Liver (tissue), 9 donors: ENCODE measurements around the gene BDKRB2. TPM values are rescaled to one million over a fixed set of nuclear protein-coding genes. Genes with fewer than 3 reads are reported as not detected.

Source experiments
- DNase-seq: peaks from one replicate; pipeline ENCODE4 v3.0.0-alpha.2; 2017; ENCODE audit warnings: low spot score
- H3K27ac ChIP-seq, 2 donors: one replicate each; pipeline ENCODE4 v1.7.0; 2013; ENCODE audit warnings: inconsistent platforms in 2 of 2, low read length in 2 of 2, control low read depth in 1 of 2, low read depth in 1 of 2, mild to moderate bottlenecking in 1 of 2
- H3K27me3 ChIP-seq, 4 donors: one replicate each; pipeline versions ENCODE4 v1.6.1 to v1.7.0; 2013; ENCODE audit warnings: low read length in 3 of 4, inconsistent platforms in 1 of 4, mild to moderate bottlenecking in 1 of 4, moderate library complexity in 1 of 4; ENCODE audit not compliant: control insufficient read depth in 4 of 4, insufficient read depth in 4 of 4
- H3K36me3 ChIP-seq, 4 donors: one replicate each; pipeline versions ENCODE4 v1.6.1 to v1.7.0; 2013; ENCODE audit warnings: low read length in 3 of 4, mild to moderate bottlenecking in 3 of 4, low read depth in 1 of 4, moderate library complexity in 1 of 4; ENCODE audit not compliant: control insufficient read depth in 4 of 4, insufficient read depth in 3 of 4
- H3K4me1 ChIP-seq, 4 donors: one replicate each; pipeline versions ENCODE4 v1.6.1 to v1.7.0; 2013; ENCODE audit warnings: low read length in 3 of 4, mild to moderate bottlenecking in 3 of 4, moderate library complexity in 1 of 4; ENCODE audit not compliant: control insufficient read depth in 4 of 4, insufficient read depth in 4 of 4
- H3K4me3 ChIP-seq, 3 donors: one replicate each; pipeline versions ENCODE4 v1.6.1 to v1.7.0; 2013; ENCODE audit warnings: low read length in 3 of 3, control low read depth in 1 of 3, low read depth in 1 of 3, mild to moderate bottlenecking in 1 of 3
- H3K9ac ChIP-seq, 2 donors: one replicate each; pipeline ENCODE4 v1.7.0; 2013; ENCODE audit warnings: low read length in 2 of 2, mild to moderate bottlenecking in 2 of 2, moderate library complexity in 2 of 2, control low read depth in 1 of 2, low read depth in 1 of 2
- H3K9me3 ChIP-seq, 4 donors: one replicate each; pipeline versions ENCODE4 v1.6.1 to v1.7.0; 2013; ENCODE audit warnings: low read length in 3 of 4; ENCODE audit not compliant: control insufficient read depth in 4 of 4
- ATF3 ChIP-seq: IDR thresholded peaks from 2 replicates; pipeline ENCODE4 v1.6.1; 2016; ENCODE audit warnings: antibody characterized with exemption
- EGR1 ChIP-seq, 2 donors: IDR thresholded peaks; 2 replicates each; pipeline ENCODE4 v1.6.1; 2016 to 2018; ENCODE audit warnings: antibody characterized with exemption in 2 of 2, low read depth in 2 of 2
- FOXA1 ChIP-seq: IDR thresholded peaks from 2 replicates; pipeline ENCODE4 v1.6.1; 2016; ENCODE audit warnings: antibody characterized with exemption
- FOXA2 ChIP-seq: IDR thresholded peaks from 2 replicates; pipeline ENCODE4 v1.6.1; 2016; ENCODE audit warnings: antibody characterized with exemption
- HNF4A ChIP-seq, 2 donors: conservative IDR thresholded peaks; 2 replicates each; pipeline ENCODE4 v1.6.1; 2016; ENCODE audit warnings: antibody characterized with exemption in 2 of 2, mild to moderate bottlenecking in 2 of 2
- JUND ChIP-seq, 2 donors: IDR thresholded peaks; 2 replicates each; pipeline ENCODE4 v1.6.1; 2016; ENCODE audit warnings: antibody characterized with exemption in 2 of 2
- MAX ChIP-seq: IDR thresholded peaks from 2 replicates; pipeline ENCODE4 v1.6.1; 2016; ENCODE audit warnings: antibody characterized with exemption
- NR2F2 ChIP-seq: IDR thresholded peaks from 2 replicates; pipeline ENCODE4 v1.6.1; 2016; ENCODE audit warnings: antibody characterized with exemption
- RAD21 ChIP-seq, 2 donors: IDR thresholded peaks; 2 replicates each; pipeline ENCODE4 v1.6.1; 2016; ENCODE audit warnings: antibody characterized with exemption in 2 of 2, mild to moderate bottlenecking in 2 of 2
- REST ChIP-seq: IDR thresholded peaks from 2 replicates; pipeline ENCODE4 v1.6.1; 2016; ENCODE audit warnings: antibody characterized with exemption, mild to moderate bottlenecking
- RXRA ChIP-seq, 2 donors: IDR thresholded peaks; 2 replicates each; pipeline ENCODE4 v1.6.1; 2017 to 2018; ENCODE audit warnings: antibody characterized with exemption in 2 of 2, mild to moderate bottlenecking in 1 of 2
- TAF1 ChIP-seq: conservative IDR thresholded peaks from 2 replicates; pipeline ENCODE4 v1.6.1; 2016; ENCODE audit warnings: antibody characterized with exemption, mild to moderate bottlenecking
- YY1 ChIP-seq: IDR thresholded peaks from 2 replicates; pipeline ENCODE4 v1.6.1; 2016; ENCODE audit warnings: antibody characterized with exemption, mild to moderate bottlenecking
- ZBTB33 ChIP-seq: IDR thresholded peaks from 2 replicates; pipeline ENCODE4 v1.6.1; 2016; ENCODE audit warnings: antibody characterized with exemption
- WGBS: extraction: QIAGEN DNeasy Blood & Tissue Kit; methylation state at CpG from one replicate; pipeline ENCODE4 v1.1.7; 2013; 5-methylcytosine and 5-hydroxymethylcytosine counted together
- polyA plus RNA-seq, 2 donors: library from polyadenylated mRNA; stranded (reverse) in 1 of 2; unstranded in 1 of 2; fragments of 200-250 nt in 1 of 2; fragments of >200 nt in 1 of 2; fragmentation: Nextera tagmentation in 1 of 2; extraction: Ambion mirVana in 1 of 2; gene quantifications; one replicate each; pipeline versions ENCODE4 v1.2.1 to v1.2.3, GENCODE V29; 2013 to 2015
- total RNA-seq, 2 donors: library from RNA; depleted of rRNA; stranded (reverse); fragments of >200 nt; gene quantifications; one replicate each; pipeline ENCODE4 v1.2.3, GENCODE V29; 2014
- donor health status: healthy.
- donor health status: healthy.
- donor health status: healthy.
- donor health status: healthy.
- donor health status: healthy.

The BDKRB2 gene
- total and polyA plus RNA-seq, 4 donors, result 0.10 to 0.25 (median 0.17) TPM

- no peak for DNase-seq
- no peaks in the 10 kb centered on the region for H3K36me3 ChIP-seq
- TF ChIP-seq YY1, result no peak
- TF ChIP-seq FOXA2, result no peak
- no peak for TF ChIP-seq EGR1 (IDR thresholded peaks at IDR 0.05; ENCODE audit: low read depth in 2 of 2)
- TF ChIP-seq RAD21 (IDR thresholded peaks at IDR 0.05), result no peak
- no peak for TF ChIP-seq ZBTB33
- no peak for TF ChIP-seq REST
- TF ChIP-seq ATF3, result no peak
- TF ChIP-seq NR2F2, result no peak
- TF ChIP-seq FOXA1, result no peak
- no peak overlapping the region for H3K9ac ChIP-seq
- no peak overlapping the region for H3K27ac ChIP-seq
- H3K9me3 ChIP-seq, result no peaks in the 10 kb centered on the region
- no peaks in the 10 kb centered on the region for H3K27me3 ChIP-seq
- no peak overlapping the region for H3K4me3 ChIP-seq
- WGBS, result 86% methylated on average over 11 of the region's 11 CpGs
- H3K4me1 ChIP-seq, result no peaks in the 10 kb centered on the region
These were observed 27.9 kb downstream of the BDKRB2 start for GRCh38 chr14:96232506-96232905.

- no peaks in the 10 kb centered on the region for H3K4me1 ChIP-seq
- WGBS, result 82% methylated on average over 3 of the region's 3 CpGs
- H3K27ac ChIP-seq, result no peak overlapping the region
- H3K36me3 ChIP-seq, result no peaks in the 10 kb centered on the region
- no peak overlapping the region for H3K9ac ChIP-seq
- TF ChIP-seq ZBTB33 (no peak), MAX (no peak), RXRA (IDR thresholded peaks at IDR 0.05) (no peak), TAF1 (no peak), JUND (IDR thresholded peaks at IDR 0.05) (no peak), FOXA2 (no peak), ATF3 (no peak), HNF4A (conservative IDR thresholded peaks at IDR 0.05) (no peak)
- no peak overlapping the region for H3K4me3 ChIP-seq
- no peaks in the 10 kb centered on the region for H3K9me3 ChIP-seq
- no peak for DNase-seq
- H3K27me3 ChIP-seq, result no peaks in the 10 kb centered on the region
These were observed 29.0 kb downstream of the BDKRB2 start for GRCh38 chr14:96233661-96234060.
